ENCODE data around the gene NEURL4.

Gene NEURL4

DNA sequence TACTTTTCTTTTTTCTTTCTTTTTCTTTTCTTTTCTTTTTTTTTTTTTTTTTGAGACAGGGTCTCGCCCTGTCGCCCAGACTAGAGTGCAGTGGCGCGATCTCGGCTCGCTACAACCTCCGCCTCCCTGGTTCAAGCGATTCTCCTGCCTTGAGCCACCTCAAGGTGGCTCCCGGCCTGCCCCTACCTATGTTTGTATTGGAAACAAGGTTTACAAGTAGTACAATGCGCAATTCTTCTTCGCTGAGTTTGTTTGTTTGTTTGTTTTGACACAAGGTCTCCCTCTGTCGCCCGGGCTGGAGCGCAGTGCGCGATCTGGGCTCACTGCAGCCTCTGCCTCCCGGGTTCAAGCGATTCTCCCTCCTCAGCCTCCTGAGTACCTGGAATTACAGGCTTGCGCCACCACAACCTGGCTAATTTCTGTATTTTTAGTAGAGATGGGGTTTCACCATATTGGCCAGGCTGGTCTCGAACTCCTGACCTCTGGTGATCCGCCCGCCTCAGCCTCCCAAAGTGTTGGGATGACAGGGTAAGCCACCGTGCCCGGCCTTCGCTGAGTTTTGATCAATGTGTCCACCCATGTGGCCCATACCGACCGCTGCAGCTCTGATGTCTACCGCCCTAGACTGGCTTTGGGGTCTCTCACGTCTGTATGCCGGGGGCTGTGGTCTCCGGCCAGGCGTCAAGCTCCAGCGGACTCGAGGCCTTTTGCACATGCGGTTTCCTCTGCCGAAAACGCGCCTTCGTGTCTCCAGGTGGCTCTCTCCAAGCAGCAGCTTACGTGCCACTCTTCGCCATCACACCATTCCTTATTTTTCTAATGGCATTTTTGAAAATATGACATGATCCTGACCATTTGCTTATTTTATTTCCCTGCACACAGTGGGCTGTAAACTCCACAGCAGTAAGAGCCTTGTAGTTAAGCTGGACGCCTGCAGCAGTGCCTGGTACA is 33.6 kb downstream of the NEURL4 start:
- no peak for DNase-seq

DNA sequence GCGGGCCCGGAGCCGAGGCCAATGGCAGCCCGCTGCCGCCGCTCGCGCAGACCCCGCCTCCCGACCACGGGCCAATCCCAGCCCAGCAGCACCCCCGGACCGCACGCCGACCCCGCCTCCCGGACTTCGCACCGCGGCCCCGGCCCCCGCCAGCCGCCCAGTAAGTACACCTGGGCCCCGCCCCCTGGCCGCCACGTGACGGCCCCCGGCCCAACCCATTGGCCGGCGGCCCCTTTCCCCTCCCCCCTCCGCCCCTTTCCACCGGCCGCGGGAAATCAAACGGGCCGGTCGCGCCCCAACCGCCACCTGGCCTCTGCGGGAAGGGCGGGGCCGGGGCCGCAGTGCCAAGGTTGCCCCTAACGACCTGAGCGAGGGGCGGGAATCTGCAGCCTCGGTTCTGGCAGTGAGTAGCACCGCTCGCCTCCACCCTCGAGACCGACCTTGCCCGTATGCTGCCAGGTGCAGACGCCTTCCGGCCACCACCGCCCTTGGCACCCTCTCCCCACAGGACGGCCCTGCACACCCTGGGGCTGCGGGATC is 34.5 kb downstream of the NEURL4 start, which contains the start of gene YBX2:
Gene YBX2, minus strand, starts transcription at position 26 of the 540 bp plus-strand sequence. CDS start 139 bp downstream, outside the sequence.
- DNase-seq: peak; percentile 79

DNA sequence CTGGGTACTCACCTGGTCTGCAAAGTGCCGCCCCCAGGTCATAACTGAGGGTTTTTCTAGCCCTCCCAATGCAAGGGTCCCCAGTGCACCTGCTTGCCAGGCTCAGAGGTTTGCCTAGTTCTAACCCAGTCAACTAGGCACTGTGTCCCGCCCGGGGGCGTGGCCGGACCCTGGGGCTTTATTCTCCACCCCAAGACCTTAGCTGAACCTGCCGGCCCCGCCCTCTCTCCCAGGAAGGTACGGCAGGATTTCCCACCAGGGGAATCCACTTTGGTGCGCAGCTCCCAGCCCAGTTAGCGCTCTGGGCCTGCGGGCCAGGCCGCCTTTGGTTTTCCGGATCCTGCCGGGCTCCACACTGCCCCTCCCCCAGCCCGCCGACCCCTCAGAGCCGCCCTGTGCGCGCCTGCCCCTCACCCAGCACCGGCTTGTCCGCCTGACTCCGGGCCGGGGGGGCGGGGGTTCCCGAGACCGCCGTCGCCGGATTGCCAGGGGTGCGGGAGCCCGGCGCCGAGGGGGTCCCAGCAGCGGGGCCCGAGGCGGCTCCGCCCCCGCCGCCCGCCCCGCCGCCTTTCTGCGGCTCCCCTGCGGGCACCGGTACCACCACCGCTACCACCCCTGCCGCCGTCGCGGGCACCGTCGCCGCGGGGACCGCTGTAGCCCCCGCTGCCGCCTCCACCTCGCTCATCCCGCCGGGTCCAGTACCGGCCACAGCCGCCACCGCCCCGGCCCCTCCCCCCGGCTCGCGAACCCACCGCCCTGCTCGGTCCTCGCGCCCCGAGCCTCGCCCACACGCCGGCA is 35.1 kb downstream of the NEURL4 start:
- no peak for DNase-seq

- DNase-seq: no peak
Observed at GRCh38 chr17:7293159-7293558, 36.0 kb downstream of the NEURL4 start.

DNA sequence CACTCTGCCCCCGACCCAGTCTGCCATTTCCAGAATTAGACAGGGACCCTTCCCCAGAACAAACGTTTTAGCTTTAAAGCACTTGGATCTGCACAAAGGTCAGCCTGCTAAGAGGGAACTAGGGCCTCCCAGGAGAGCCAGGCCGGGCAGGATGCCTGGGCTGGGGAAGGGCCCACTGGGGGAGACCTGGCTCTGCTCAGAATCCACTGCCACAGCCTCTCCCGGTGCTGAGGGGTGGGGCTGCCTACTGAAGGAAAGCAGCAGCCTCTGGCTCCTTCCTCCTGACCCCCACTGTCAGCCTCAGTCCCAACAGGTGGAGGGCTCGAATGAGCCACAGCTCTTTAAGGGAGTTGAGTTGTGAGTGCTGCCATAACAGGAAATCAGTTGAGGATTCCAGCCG is 36.4 kb downstream of the NEURL4 start:
- DNase-seq: no peak

DNA sequence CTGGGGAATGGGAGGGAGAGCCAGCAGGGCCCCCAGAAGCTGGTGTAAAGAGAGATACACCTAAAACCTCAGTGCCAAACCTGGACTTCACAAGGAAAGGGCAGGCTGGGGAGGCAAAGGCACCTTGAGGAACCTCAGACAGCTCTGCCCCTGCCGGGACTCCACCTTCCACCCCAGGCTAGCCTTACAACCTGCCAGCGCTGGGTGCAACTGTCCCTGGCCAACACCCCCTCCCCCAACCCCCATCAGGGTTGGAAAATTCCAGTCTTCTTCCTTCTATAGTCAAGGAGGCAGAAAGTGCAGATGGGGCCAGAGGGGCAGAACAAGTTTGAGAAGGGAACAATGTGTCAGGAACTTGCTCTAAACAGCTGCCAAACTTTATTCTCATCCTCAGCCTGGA is 36.9 kb downstream of the NEURL4 start:
- DNase-seq: no peak

DNA sequence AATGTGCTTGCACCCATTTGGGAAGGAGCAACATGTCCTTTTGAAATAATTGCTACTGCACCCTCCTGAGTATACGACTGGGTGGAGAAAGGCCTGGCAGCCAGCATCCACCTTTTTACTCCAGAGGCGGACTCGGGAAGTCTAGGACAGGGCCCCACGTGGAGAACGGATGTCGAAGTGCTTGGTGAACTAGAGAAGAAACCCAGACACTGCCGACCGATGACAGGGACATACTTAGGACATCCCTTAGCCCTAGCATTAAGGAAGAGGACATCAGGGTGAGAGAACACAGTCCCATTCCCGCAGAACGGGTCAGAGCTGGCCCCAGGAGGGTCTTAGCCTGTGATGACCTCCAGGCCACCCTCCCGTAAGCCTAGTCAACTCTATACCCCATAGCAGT is 38.5 kb downstream of the NEURL4 start:
- DNase-seq: no peak

DNA sequence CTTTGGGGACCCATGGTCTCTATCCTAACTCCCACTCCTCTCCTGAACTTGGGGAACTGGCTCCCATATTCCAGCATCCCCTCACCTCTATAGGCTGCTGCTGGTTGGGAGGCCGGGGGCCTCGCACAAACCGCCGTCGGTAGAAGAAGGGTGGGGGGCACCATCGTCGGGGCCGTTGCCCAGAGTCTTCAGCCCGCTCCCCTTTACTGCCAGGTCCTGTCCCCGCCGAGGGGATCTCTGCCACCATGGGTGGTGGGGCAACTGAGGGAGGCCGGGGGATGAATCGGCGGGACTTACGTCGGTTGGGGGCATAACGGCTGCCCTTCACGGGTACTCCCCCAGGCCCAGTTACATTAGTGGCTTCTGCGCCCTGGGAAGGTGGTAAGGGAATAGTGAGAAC is 39.0 kb downstream of the NEURL4 start:
- DNase-seq: no peak

- no peak for DNase-seq
Observed at GRCh38 chr17:7289256-7290032, 39.7 kb downstream of the NEURL4 start.

DNA sequence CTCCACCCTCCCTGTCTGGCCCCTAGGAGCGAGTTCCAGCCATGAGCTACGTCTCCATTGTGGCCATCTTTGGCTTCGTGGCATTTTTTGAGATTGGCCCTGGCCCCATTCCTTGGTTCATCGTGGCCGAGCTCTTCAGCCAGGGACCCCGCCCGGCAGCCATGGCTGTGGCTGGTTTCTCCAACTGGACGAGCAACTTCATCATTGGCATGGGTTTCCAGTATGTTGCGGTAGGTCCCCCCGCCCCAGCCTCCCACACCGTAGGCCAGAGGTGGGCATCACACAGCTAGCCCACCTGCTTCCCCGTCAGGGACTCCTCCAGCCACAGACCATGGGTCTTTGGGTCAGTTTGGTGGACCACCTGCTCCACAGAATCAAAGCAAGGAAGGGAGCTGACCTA is 43.5 kb downstream of the NEURL4 start:
- no peak for DNase-seq

GRCh38 chr17:7284911-7285310 is 44.2 kb downstream of the NEURL4 start:
- no peak for DNase-seq

DNA sequence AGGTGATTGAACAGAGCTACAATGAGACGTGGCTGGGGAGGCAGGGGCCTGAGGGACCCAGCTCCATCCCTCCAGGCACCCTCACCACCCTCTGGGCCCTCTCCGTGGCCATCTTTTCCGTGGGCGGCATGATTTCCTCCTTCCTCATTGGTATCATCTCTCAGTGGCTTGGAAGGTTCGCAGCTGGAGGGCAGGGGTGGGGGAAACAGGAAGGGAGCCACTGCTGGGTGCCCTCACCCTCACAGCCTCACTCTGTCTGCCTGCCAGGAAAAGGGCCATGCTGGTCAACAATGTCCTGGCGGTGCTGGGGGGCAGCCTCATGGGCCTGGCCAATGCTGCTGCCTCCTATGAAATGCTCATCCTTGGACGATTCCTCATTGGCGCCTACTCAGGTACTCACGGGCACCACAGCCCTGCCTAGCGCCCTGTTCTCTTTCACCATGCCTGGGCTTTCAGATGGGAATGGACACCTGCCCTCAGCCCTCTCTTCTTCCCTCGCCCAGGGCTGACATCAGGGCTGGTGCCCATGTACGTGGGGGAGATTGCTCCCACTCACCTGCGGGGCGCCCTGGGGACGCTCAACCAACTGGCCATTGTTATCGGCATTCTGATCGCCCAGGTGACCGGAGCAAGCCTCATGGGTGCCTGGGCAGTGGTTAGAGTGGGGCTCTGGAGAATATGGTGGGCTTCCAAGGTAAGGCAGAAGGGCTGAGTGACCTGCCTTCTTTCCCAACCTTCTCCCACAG is 45.5 kb downstream of the NEURL4 start:
- no peak for DNase-seq

GRCh38 chr17:7282752-7283321 is 46.3 kb downstream of the NEURL4 start:
- DNase-seq: no peak

GRCh38 chr17:7281953-7282751 is 47.0 kb downstream of the NEURL4 start:
- DNase-seq: no peak

DNA sequence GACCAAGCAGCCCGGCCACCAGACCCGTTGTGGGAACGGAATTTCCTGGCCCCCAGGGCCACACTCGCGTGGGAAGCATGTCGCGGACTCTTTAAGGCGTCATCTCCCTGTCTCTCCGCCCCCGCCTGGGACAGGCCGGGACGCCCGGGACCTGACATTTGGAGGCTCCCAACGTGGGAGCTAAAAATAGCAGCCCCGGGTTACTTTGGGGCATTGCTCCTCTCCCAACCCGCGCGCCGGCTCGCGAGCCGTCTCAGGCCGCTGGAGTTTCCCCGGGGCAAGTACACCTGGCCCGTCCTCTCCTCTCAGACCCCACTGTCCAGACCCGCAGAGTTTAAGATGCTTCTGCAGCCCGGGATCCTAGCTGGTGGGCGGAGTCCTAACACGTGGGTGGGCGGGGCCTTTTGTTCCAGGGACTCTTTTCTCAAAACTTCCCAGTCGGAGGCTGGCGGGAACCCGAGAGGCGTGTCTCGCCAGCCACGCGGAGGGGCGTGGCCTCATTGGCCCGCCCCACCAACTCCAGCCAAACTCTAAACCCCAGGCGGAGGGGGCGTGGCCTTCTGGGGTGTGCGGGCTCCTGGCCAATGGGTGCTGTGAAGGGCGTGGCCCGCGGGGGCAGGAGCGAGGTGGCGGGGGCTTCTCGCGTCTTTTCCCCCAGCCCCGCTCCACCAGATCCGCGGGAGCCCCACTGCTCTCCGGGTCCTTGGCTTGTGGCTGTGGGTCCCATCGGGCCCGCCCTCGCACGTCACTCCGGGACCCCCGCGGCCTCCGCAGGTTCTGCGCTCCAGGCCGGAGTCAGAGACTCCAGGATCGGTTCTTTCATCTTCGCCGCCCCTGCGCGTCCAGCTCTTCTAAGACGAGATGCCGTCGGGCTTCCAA is 47.8 kb downstream of the NEURL4 start, which contains the start of gene SLC2A4:
Gene SLC2A4, plus strand, starts transcription at position 645 of the 879 bp plus-strand sequence. Its CDS starts 217 bp downstream, at position 862.
- DNase-seq: peak; percentile 87

GRCh38 chr17:7280519-7281073 is 48.5 kb downstream of the NEURL4 start:
- DNase-seq: peak; percentile 88

- DNase-seq: no peak
Observed at GRCh38 chr17:7279448-7279847, 49.7 kb downstream of the NEURL4 start.

DNA sequence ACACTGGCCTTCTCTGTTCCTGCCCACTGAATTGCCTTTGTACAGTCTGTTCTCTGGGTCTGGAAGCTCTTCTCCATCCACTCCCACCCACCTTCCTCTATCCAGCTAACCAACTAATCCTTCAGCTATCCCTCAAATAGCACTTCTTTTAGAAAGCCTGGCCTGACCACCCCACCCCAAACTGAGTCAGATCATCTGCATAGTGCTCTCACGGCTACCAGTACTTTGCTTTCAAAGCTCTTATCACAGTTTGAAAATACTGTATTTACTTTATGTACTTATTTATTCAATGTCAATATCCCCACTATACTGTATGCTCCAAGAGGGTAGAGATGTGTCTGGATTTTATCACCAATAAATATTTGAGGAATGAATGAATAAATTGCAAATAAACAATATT is 62.4 kb downstream of the NEURL4 start:
- no peak for DNase-seq

Measured in activated naive CD4-positive, alpha-beta T cell treated with Interleukin-2 at 50 U/mL for 16 hours (primary cell).